ENCODE measurements around the gene GMCL1. TPM values are rescaled to one million over a fixed set of nuclear protein-coding genes. Genes with fewer than 3 reads are reported as not detected.

GMCL1 gene
- total RNA-seq, 1 experiment from 2014 or later: 13.2 TPM

GRCh38 chr2:69781321-69782248 is 47.9 kb upstream of the GMCL1 start:
- ChIA-PET POLR2A (no interaction called here), CTCF (no interaction called here)
- in situ Hi-C loops (cut with HindIII; ENCODE audit: low pct_unique_long_range_greater_than_20kb, low sequenced_read_pairs): no loop called here
- intact Hi-C loops (cut with micrococcal nuclease; ENCODE audit: unreplicated experiment): no loop called here
- DNase-seq (ENCODE audit: low read depth, low spot score) (no peak), ATAC-seq (no peak)
- TSS peak; percentile 27 for BruUV-seq (replicated peaks)
- Histone ChIP-seq H3K36me3 (ENCODE audit: control insufficient read depth, insufficient read depth, low read length) (peaks cover 3% of the 10 kb centered on the region; the same call in 1 of the 2 replicates), H3K27ac (ENCODE audit: low read length) (no peak overlapping the region), H3K27me3 (ENCODE audit: control insufficient read depth, insufficient read depth, low read length) (no peaks in the 10 kb centered on the region), H3K9me3 (ENCODE audit: control insufficient read depth, insufficient read depth, low read depth, low read length) (no peaks in the 10 kb centered on the region), H3K4me1 (ENCODE audit: control insufficient read depth, insufficient read depth, low read length) (no peaks in the 10 kb centered on the region; the same call in 1 of the 2 replicates), H3K4me3 (ENCODE audit: low read depth in 2 of 2, low read length in 2 of 2) (no peak overlapping the region)
- no peak for TF ChIP-seq CTCF (IDR thresholded peaks at IDR 0.05)
- TF ChIP-seq SIN3A (IDR thresholded peaks at IDR 0.05; ENCODE audit: borderline replicate concordance, insufficient read depth, low read depth, low read length): no peak

- ChIA-PET CTCF (no interaction called here), POLR2A (no interaction called here)
- ATAC-seq: no peak
- DNase-seq (ENCODE audit: low read depth, low spot score): no peak
- Histone ChIP-seq H3K4me3 (ENCODE audit: low read depth in 2 of 2, low read length in 2 of 2) (no peak overlapping the region), H3K36me3 (ENCODE audit: control insufficient read depth, insufficient read depth, low read length) (peaks cover 4% of the 10 kb centered on the region), H3K4me1 (ENCODE audit: control insufficient read depth, insufficient read depth, low read length) (no peaks in the 10 kb centered on the region; the same call in 1 of the 2 replicates), H3K27ac (ENCODE audit: low read length) (no peak overlapping the region), H3K27me3 (ENCODE audit: control insufficient read depth, insufficient read depth, low read length) (no peaks in the 10 kb centered on the region), H3K9me3 (ENCODE audit: control insufficient read depth, insufficient read depth, low read depth, low read length) (no peaks in the 10 kb centered on the region)
- intact Hi-C loops (cut with micrococcal nuclease; ENCODE audit: unreplicated experiment): no loop called here
- BruUV-seq (replicated peaks): no TSS peak
- in situ Hi-C loops (cut with HindIII; ENCODE audit: low pct_unique_long_range_greater_than_20kb, low sequenced_read_pairs): no loop called here
- no peak for TF ChIP-seq REST (IDR thresholded peaks at IDR 0.05; ENCODE audit: insufficient read depth in 1 of 2, low read depth in 2 of 2, low read length in 1 of 2)
- no peak for TF ChIP-seq POLR2AphosphoS5 (IDR thresholded peaks at IDR 0.05; ENCODE audit: low read depth, low read length)
- TF ChIP-seq TCF7L2 (IDR thresholded peaks at IDR 0.05; ENCODE audit: low read depth, low read length): no peak
- TF ChIP-seq SIN3A (IDR thresholded peaks at IDR 0.05; ENCODE audit: borderline replicate concordance, insufficient read depth, low read depth, low read length): no peak
- no peak for TF ChIP-seq CTCF (IDR thresholded peaks at IDR 0.05)
Observed at GRCh38 chr2:69784228-69784627, 45.2 kb upstream of the GMCL1 start.

All from Panc1 (cell line).